Adrenal gland (tissue), 12 donors: ENCODE measurements around the gene OSGEPL1. TPM values are rescaled to one million over a fixed set of nuclear protein-coding genes. Genes with fewer than 3 reads are reported as not detected.

Source experiments
- DNase-seq, 7 donors: peaks; one replicate each; pipeline ENCODE4 v3.0.0-alpha.2; 2019 to 2020
- H3K27ac ChIP-seq, 5 donors: fragments of 200-600 bp; sonication (generic) in 4 of 5; 1 replicate in 3 of 5; 2 replicates in 2 of 5; pipeline versions ENCODE4 v1.5.1 to v1.8.0; 2016 to 2020; ENCODE audit warnings: mild to moderate bottlenecking in 1 of 5
- H3K27me3 ChIP-seq: fragments of 200-600 bp; 2 replicates; pipeline ENCODE4 v1.8.0; 2021
- H3K36me3 ChIP-seq, 2 donors: fragments of 200-600 bp; replicated peaks in 1 of 2; 1 replicate in 1 of 2; 2 replicates in 1 of 2; pipeline versions ENCODE4 v1.5.1 to v1.8.0; 2018 to 2022
- H3K4me1 ChIP-seq, 2 donors: fragments of 200-600 bp; replicated peaks in 1 of 2; 1 replicate in 1 of 2; 2 replicates in 1 of 2; pipeline versions ENCODE4 v1.5.1 to v1.8.0; 2018 to 2021
- H3K4me3 ChIP-seq, 4 donors: fragments of 200-600 bp; sonication (generic) in 3 of 4; one replicate each; pipeline ENCODE4 v1.5.1; 2016 to 2018
- H3K9me3 ChIP-seq, 3 donors: fragments of 200-600 bp; sonication (generic) in 1 of 3; replicated peaks in 1 of 3; 1 replicate in 2 of 3; 2 replicates in 1 of 3; pipeline versions ENCODE4 v1.5.1 to v1.8.0; 2016 to 2021
- CTCF ChIP-seq, 6 experiments: fragments of 450-650 bp in 4 of 6; fragments of 200-600 bp in 2 of 6; sonication (generic) in 1 of 6; IDR thresholded peaks; 1 replicate in 5 of 6; 2 replicates in 1 of 6; pipeline versions ENCODE4 v1.5.1 to v1.8.0; 2016 to 2021; ENCODE audit warnings: antibody characterized with exemption in 6 of 6, mild to moderate bottlenecking in 2 of 6, moderate library complexity in 1 of 6
- POLR2A ChIP-seq, 2 donors: fragments of 450-650 bp; IDR thresholded peaks; one replicate each; pipeline ENCODE4 v1.6.1; 2017; ENCODE audit warnings: antibody characterized with exemption in 2 of 2, mild to moderate bottlenecking in 2 of 2, moderate library complexity in 1 of 2
- WGBS, 4 donors: extraction: QIAGEN DNeasy Blood & Tissue Kit in 2 of 4; methylation state at CpG; one replicate each; pipeline versions ENCODE4 v1.1.5 to v1.1.7; 2013 to 2017; 5-methylcytosine and 5-hydroxymethylcytosine counted together
- intact Hi-C, 2 donors: fragments of 100-400 bp; cut with DNase I; formaldehyde crosslinking; loops; one replicate each; pipeline versions ENCODE4 v1.14.1 to v1.15.0; 2022 to 2023
- polyA plus RNA-seq, 3 donors: library from polyadenylated mRNA; stranded (reverse); fragments of 200-250 nt in 2 of 3; fragments of 350-450 nt in 1 of 3; fragmentation: Illumina TruSeq in 1 of 3; extraction: RNeasy Lipid Tissue Mini Kit (QIAGEN cat#74804) in 1 of 3; gene quantifications; one replicate each; pipeline ENCODE4 v1.2.3, GENCODE V29; 2013 to 2014
- total RNA-seq, 9 donors: library from RNA; depleted of rRNA in 4 of 9; stranded (reverse); fragments of >200 nt in 4 of 9; fragments of 120-200 nt in 1 of 9; fragmentation: NEBNext Ultra II Directional in 1 of 9; extraction: Animal tissue kit (Norgen Biotek cat#: 25700) in 1 of 9; gene quantifications; one replicate each; pipeline versions ENCODE4 v1.1.0 to v1.2.4, GENCODE V29; 2013 to 2023
- donor health status: healthy with polysubstance abuse.
- donor health status: Bipolar disorder and iron deficiency.
- donor health status: DM: yes; HTN: yes; CAD: no.
- donor health status: DM: no; HTN: no; CAD: no.
- donor health status: DM: no; HTN: no; CAD: no.
- donor health status: DM: yes; HTN: yes; CAD: no.

Gene OSGEPL1
- total and polyA plus RNA-seq, 12 donors, result 6.3 to 23.1 (median 13.6) TPM

- Histone ChIP-seq H3K27ac (peak overlapping the region in 2 of 5 donors; percentile 23 to 24), H3K9me3 (no peaks in the 10 kb centered on the region), H3K4me3 (no peak overlapping the region), H3K27me3 (no peaks in the 10 kb centered on the region), H3K36me3 (peaks cover 0 to 12% of the 10 kb centered on the region in 2 donors), H3K4me1 (peaks cover 2 to 15% of the 10 kb centered on the region in 2 donors)
- TF ChIP-seq POLR2A (IDR thresholded peaks at IDR 0.05), result no peak
- TF ChIP-seq CTCF (IDR thresholded peaks at IDR 0.05), result peak in 1 of 6 experiments; percentile 2
- no peak for DNase-seq
- intact Hi-C loops, result no loop called here
Observed at GRCh38 chr2:189799030-189799331, 36.4 kb upstream of the OSGEPL1 start.

- peak overlapping the region in 2 of 5 donors; percentile 18 to 23 for H3K27ac ChIP-seq
- intact Hi-C loops, result no loop called here
- no peak for DNase-seq
- H3K36me3 ChIP-seq, result peaks cover 0 to 12% of the 10 kb centered on the region in 2 donors
- H3K9me3 ChIP-seq, result no peaks in the 10 kb centered on the region
- H3K4me1 ChIP-seq, result peaks cover 2 to 15% of the 10 kb centered on the region in 2 donors
- 57 to 74% (median 69%) methylated on average over 4 of the region's 4 CpGs for WGBS, 4 donors
- no peak for TF ChIP-seq POLR2A (IDR thresholded peaks at IDR 0.05)
- TF ChIP-seq CTCF (IDR thresholded peaks at IDR 0.05), result peak in 5 of 6 experiments; percentile 30 to 66 (median 49)
- H3K27me3 ChIP-seq, result no peaks in the 10 kb centered on the region
- H3K4me3 ChIP-seq, result no peak overlapping the region
Observed at GRCh38 chr2:189798312-189799029, 35.9 kb upstream of the OSGEPL1 start.

- Histone ChIP-seq H3K9me3 (no peaks in the 10 kb centered on the region), H3K4me1 (peaks cover 2 to 15% of the 10 kb centered on the region in 2 donors), H3K4me3 (no peak overlapping the region), H3K36me3 (peaks cover 0 to 12% of the 10 kb centered on the region in 2 donors), H3K27me3 (no peaks in the 10 kb centered on the region), H3K27ac (peak overlapping the region in 2 of 5 donors; percentile 23 to 54)
- 89 to 99% (median 91%) methylated on average over 6 of the region's 6 CpGs for whole genome bisulfite sequencing, 4 donors
- no peak for DNase-seq
- TF ChIP-seq CTCF (IDR thresholded peaks at IDR 0.05) (no peak), POLR2A (IDR thresholded peaks at IDR 0.05) (no peak)
- intact Hi-C loops, result no loop called here
Observed at GRCh38 chr2:189797902-189798301, 35.3 kb upstream of the OSGEPL1 start.

GRCh38 chr2:189794310-189794709 lies 31.7 kb upstream of the OSGEPL1 start:
- intact Hi-C loops, result no loop called here
- Histone ChIP-seq H3K36me3 (peaks cover 0 to 18% of the 10 kb centered on the region in 2 donors), H3K27ac (no peak overlapping the region), H3K4me3 (no peak overlapping the region), H3K4me1 (peaks cover 2 to 10% of the 10 kb centered on the region in 2 donors), H3K9me3 (no peaks in the 10 kb centered on the region), H3K27me3 (no peaks in the 10 kb centered on the region)
- TF ChIP-seq CTCF (IDR thresholded peaks at IDR 0.05) (no peak), POLR2A (IDR thresholded peaks at IDR 0.05) (no peak)
- 94 to 100% (median 96%) methylated on average over 1 of the region's 1 CpG for WGBS, 4 donors
- DNase-seq, result no peak
